Ovary (tissue), 9 donors: ENCODE measurements around the gene KCNJ10. TPM values are rescaled to one million over a fixed set of nuclear protein-coding genes. Genes with fewer than 3 reads are reported as not detected.

Source experiments
- DNase-seq, 5 donors: peaks; one replicate each; pipeline ENCODE4 v3.0.0-alpha.2; 2019 to 2020
- H3K27ac ChIP-seq, 2 donors: fragments of 200-600 bp; one replicate each; pipeline versions ENCODE4 v1.5.1 to v1.8.0; 2019 to 2022
- H3K27me3 ChIP-seq: fragments of 200-600 bp; one replicate; pipeline ENCODE4 v1.8.0; 2022
- H3K36me3 ChIP-seq: fragments of 200-600 bp; sonication (generic); one replicate; pipeline ENCODE4 v1.5.1; 2019
- H3K4me1 ChIP-seq: one replicate; pipeline ENCODE4 v1.8.1; 2013; ENCODE audit warnings: mild to moderate bottlenecking, moderate library complexity; ENCODE audit not compliant: insufficient read depth
- H3K4me3 ChIP-seq: fragments of 200-600 bp; sonication (generic); one replicate; pipeline ENCODE4 v1.5.1; 2017
- H3K9me3 ChIP-seq, 2 donors: fragments of 200-600 bp in 1 of 2; sonication (generic) in 1 of 2; one replicate each; pipeline versions ENCODE4 v1.5.1 to v1.8.1; 2013 to 2019; ENCODE audit warnings: mild to moderate bottlenecking in 1 of 2, moderate library complexity in 1 of 2
- EP300 ChIP-seq: sonication (generic); formaldehyde crosslinking; IDR thresholded peaks from one replicate; pipeline ENCODE4 v1.6.1; 2017; ENCODE audit warnings: antibody characterized with exemption
- POLR2A ChIP-seq: fragments of 450-650 bp; IDR thresholded peaks from one replicate; pipeline ENCODE4 v1.6.1; 2017; ENCODE audit warnings: antibody characterized with exemption, mild to moderate bottlenecking, moderate library complexity
- WGBS, 3 donors: extraction: QIAGEN DNeasy Blood & Tissue Kit in 1 of 3; methylation state at CpG; one replicate each; pipeline versions ENCODE4 v1.1.5 to v1.1.7; 2013 to 2017; 5-methylcytosine and 5-hydroxymethylcytosine counted together
- intact Hi-C, 4 donors: fragments of 100-400 bp; cut with DNase I; formaldehyde crosslinking; loops; one replicate each; pipeline versions ENCODE4 v1.11.0 to v1.15.1; 2022 to 2023
- polyA plus RNA-seq, 2 donors: library from polyadenylated mRNA; stranded (reverse); fragments of 200-250 nt in 1 of 2; fragments of 350-450 nt in 1 of 2; fragmentation: Illumina TruSeq in 1 of 2; extraction: RNeasy Lipid Tissue Mini Kit (QIAGEN cat#74804) in 1 of 2; gene quantifications; one replicate each; pipeline ENCODE4 v1.2.3, GENCODE V29; 2013 to 2014
- total RNA-seq, 7 donors: library from RNA; depleted of rRNA in 2 of 7; stranded (reverse); fragments of >200 nt in 2 of 7; fragmentation: NEBNext Ultra II Directional in 3 of 7; extraction: Animal tissue kit (Norgen Biotek cat#: 25700) in 3 of 7; gene quantifications; one replicate each; pipeline versions ENCODE4 v1.1.0 to v1.2.4, GENCODE V29; 2016 to 2023
- TF ChIP-seq, protein P1 (sequence below), 3 donors: fragments of 450-650 bp in 2 of 3; fragments of 200-600 bp in 1 of 3; IDR thresholded peaks; one replicate each; pipeline versions ENCODE4 v1.5.1 to v1.8.0; 2016 to 2022; ENCODE audit warnings: antibody characterized with exemption in 3 of 3, mild to moderate bottlenecking in 1 of 3
- donor health status: DM: no; HTN: no; CAD: no; lungs with moderate emphysema.
- donor health status: DM: no; HTN: no; CAD: no.
- donor health status: Bipolar disorder and iron deficiency.
- donor health status: DM: yes; HTN: yes; CAD: no.
- donor health status: DM: no; HTN: no; CAD: no.
- donor health status: DM: yes; HTN: yes; CAD: no.

Gene KCNJ10
- total and polyA plus RNA-seq, 9 donors: 0.02 to 0.28 (median 0.17) TPM; not detected in 5

DNA sequence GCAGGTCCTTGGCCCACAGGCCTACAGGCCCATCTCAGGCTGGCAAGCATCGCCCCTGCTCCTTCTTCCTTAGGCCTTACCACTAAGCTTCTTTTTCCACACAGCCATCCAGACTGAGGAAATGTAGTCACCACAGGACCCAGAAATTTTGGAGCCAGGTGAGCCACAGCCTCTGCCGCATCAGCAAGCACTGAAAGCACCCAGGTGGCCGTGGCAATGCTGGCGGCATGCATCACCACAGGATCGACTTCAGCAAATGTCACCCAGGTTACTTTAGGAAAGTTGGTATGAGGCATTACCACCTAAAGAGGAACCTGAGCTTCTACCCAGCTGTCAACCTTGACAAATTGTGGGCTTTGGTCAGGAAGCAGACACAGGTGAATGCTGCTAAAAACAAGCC lies 49.8 kb downstream of the KCNJ10 start:
- intact Hi-C loops: no loop called here
- no peaks in the 10 kb centered on the region for H3K9me3 ChIP-seq
- no peaks in the 10 kb centered on the region for H3K36me3 ChIP-seq
- DNase-seq: no peak
- 89 to 93% (median 89%) methylated on average over 5 of the region's 5 CpGs for WGBS, 3 donors
- no peaks in the 10 kb centered on the region for H3K27me3 ChIP-seq
- H3K4me1 ChIP-seq: peaks cover 1% of the 10 kb centered on the region
- TF ChIP-seq EP300 (no peak), POLR2A (no peak)
- TF ChIP-seq, protein P1, sequence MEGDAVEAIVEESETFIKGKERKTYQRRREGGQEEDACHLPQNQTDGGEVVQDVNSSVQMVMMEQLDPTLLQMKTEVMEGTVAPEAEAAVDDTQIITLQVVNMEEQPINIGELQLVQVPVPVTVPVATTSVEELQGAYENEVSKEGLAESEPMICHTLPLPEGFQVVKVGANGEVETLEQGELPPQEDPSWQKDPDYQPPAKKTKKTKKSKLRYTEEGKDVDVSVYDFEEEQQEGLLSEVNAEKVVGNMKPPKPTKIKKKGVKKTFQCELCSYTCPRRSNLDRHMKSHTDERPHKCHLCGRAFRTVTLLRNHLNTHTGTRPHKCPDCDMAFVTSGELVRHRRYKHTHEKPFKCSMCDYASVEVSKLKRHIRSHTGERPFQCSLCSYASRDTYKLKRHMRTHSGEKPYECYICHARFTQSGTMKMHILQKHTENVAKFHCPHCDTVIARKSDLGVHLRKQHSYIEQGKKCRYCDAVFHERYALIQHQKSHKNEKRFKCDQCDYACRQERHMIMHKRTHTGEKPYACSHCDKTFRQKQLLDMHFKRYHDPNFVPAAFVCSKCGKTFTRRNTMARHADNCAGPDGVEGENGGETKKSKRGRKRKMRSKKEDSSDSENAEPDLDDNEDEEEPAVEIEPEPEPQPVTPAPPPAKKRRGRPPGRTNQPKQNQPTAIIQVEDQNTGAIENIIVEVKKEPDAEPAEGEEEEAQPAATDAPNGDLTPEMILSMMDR (IDR thresholded peaks at IDR 0.05): no peak
- H3K27ac ChIP-seq: no peak overlapping the region
- H3K4me3 ChIP-seq: no peak overlapping the region

DNA sequence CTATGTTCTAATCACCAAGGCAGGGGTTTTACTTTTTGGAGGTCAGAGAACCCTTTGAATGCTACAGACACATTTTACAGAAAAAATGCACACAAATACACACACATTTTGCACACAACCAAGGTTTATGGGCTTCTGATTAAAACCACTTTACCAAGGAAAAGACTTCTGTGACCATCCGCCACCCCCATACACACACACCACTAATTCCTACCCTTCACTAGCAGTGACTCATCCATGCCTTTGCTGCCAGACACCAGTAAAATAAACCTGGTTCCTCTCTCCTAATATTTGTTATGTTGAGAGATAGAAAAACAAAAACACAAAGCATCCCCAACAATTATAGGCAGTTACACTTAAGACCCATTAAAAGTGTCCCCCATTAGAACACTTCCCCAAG lies 51.1 kb downstream of the KCNJ10 start:
- intact Hi-C loops: no loop called here
- no peaks in the 10 kb centered on the region for H3K9me3 ChIP-seq
- H3K4me3 ChIP-seq: no peak overlapping the region
- H3K4me1 ChIP-seq: peaks cover 1% of the 10 kb centered on the region
- H3K27me3 ChIP-seq: no peaks in the 10 kb centered on the region
- no peak overlapping the region for H3K27ac ChIP-seq
- TF ChIP-seq EP300 (no peak), POLR2A (no peak)
- TF ChIP-seq, protein P1 (IDR thresholded peaks at IDR 0.05): no peak
- WGBS, 3 donors: 65 to 83% (median 83%) methylated on average over 1 of the region's 1 CpG
- no peaks in the 10 kb centered on the region for H3K36me3 ChIP-seq
- no peak for DNase-seq

DNA sequence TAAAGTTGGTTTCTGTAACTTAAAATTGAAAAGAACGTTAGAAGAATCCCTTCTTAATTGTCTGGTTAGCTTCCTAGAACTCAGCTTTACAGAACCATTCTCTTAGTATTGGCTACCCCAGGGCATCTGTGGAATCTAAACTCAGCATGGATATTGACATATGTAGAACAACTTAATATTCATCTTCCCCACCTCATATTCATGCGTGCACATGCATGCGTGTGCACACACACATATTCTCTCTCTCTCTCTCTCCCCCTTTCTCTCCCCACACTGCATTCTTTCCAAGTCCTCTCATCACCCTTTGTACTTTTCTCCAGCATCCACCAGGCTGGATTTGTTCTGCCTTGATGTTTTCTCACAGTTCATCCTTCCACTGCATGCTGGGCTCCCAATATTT lies 51.6 kb downstream of the KCNJ10 start:
- no peaks in the 10 kb centered on the region for H3K4me1 ChIP-seq
- H3K27me3 ChIP-seq: no peaks in the 10 kb centered on the region
- no peak for TF ChIP-seq POLR2A
- no peak for TF ChIP-seq EP300
- TF ChIP-seq, protein P1 (IDR thresholded peaks at IDR 0.05): no peak
- no peaks in the 10 kb centered on the region for H3K9me3 ChIP-seq
- WGBS, 3 donors: 71 to 80% (median 77%) methylated on average over 3 of the region's 3 CpGs
- H3K27ac ChIP-seq: no peak overlapping the region
- intact Hi-C loops: no loop called here
- no peak for DNase-seq
- H3K36me3 ChIP-seq: no peaks in the 10 kb centered on the region
- no peak overlapping the region for H3K4me3 ChIP-seq

DNA sequence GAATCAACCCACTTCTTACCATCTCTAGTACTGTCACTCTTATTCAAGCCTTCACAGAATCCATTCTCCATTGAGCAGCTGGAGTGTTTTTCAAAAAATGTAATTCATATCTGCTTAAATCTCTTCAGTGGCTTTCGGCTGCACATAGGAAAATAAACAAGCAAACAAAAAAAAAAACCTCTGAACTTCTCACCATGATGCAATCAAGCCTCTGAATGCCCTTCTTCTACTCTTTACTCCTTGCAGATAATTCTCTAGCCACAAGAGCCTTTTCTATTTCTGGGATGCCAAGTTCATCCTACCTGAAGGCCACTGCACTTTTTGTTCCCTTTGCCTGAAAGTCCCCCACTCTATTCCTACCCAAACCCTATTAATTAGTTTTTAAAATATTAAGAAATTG lies 52.4 kb downstream of the KCNJ10 start:
- Histone ChIP-seq H3K27me3 (no peaks in the 10 kb centered on the region), H3K9me3 (no peaks in the 10 kb centered on the region), H3K27ac (no peak overlapping the region), H3K4me1 (no peaks in the 10 kb centered on the region), H3K36me3 (no peaks in the 10 kb centered on the region), H3K4me3 (no peak overlapping the region)
- WGBS, 3 donors: 36 to 66% (median 45%) methylated on average over 1 of the region's 1 CpG
- intact Hi-C loops: no loop called here
- DNase-seq: no peak
- TF ChIP-seq EP300 (no peak), POLR2A (no peak)
- TF ChIP-seq, protein P1 (IDR thresholded peaks at IDR 0.05): no peak

DNA sequence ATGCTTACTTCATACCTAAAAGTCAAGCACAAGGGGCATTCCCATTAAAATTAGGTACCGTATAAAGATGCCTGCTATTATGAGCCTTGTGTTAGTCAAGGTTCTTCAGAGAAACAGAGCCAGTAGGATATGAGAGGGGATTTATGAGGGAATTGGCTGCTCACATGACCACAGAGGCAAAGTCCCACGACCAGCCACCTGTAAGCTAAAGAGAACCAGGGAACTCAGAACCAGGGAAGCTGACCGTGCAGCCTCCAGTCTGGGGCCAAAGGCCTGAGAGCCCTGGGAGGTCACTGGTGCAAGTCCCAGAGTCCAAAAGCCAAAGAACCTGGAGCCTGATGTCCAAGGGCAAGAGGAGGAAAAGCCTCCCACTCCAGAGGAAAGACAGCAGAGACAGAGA lies 58.2 kb downstream of the KCNJ10 start:
- Histone ChIP-seq H3K4me1 (no peaks in the 10 kb centered on the region), H3K27ac (no peak overlapping the region), H3K9me3 (no peaks in the 10 kb centered on the region), H3K36me3 (no peaks in the 10 kb centered on the region), H3K4me3 (no peak overlapping the region), H3K27me3 (no peaks in the 10 kb centered on the region)
- DNase-seq: no peak
- WGBS, 3 donors: 43 to 53% (median 49%) methylated on average over 3 of the region's 3 CpGs
- TF ChIP-seq POLR2A (no peak), EP300 (no peak)
- TF ChIP-seq, protein P1 (IDR thresholded peaks at IDR 0.05): no peak
- intact Hi-C loops: no loop called here
